Measurements from ENCODE around the gene KIAA0232.

KIAA0232 gene

DNA sequence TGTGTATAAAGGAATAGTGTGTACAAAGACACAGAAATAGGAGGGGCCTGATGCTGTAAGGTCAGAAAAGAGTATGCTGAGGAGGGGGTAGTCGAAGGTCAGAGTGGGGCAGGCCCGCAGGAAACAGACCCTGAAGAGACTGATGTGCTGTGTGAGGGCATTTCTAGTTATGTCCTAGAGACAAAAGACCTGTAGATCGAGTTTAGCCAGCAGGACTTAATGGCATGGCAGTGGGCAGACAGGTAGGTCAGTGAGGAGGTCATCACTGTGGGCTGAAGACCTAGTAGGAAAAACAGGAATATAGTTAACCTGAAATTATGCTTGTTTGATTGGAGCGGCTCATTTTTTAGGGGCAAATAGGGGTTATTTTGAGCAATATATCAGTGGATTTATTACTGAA lies 57.1 kb downstream of the KIAA0232 start:
- no peak for DNase-seq (ENCODE audit: low read depth)
- H3K4me3 ChIP-seq (ENCODE audit: low read length) = no peak overlapping the region
- TF ChIP-seq CTCF (IDR thresholded peaks at IDR 0.05; ENCODE audit: insufficient read depth, low read depth, low read length, missing control alignments) = no peak

DNA sequence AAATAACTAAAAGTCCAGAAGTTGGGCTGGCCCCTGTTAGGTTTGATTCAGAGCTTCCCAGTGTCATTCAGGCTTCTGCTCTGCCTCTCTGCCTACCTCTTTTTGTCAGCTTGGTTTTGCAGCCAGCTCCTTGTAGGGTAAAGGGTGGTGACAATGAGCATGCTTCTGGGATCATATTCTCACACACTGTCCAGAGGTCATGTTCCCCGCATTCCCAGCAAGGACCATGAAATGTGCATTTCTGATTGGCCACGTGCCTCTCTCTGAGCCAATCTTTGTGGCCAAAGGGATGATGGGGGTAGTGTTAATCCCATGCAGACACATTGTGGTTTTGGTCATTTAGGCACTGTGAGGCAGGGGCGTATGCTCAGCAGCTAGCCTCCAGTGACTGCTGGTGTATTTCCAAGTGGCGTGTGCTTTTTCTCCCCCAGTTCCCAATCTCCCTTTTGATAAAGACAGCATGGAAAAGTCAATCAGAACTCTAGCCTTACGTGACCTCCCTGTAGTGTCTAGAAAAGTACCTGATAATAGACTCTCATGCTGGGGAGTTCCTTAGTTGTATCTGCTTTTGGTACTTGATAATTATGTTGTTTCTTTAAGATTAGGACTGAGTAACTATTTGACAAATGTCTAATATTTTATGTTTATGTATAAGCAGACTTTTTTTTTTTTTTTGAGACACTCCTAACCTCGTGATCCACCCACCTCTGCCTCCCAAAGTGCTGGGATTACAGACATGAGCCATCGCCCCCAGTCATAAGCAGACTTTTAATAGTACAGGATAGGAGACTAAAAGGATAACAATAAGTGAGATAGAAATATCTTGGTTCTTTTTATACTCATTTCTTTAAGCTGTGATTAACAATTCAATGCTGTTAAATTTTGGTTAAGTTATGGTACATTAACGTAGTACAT lies 57.8 kb downstream of the KIAA0232 start:
- DNase-seq (ENCODE audit: low read depth) = no peak
- TF ChIP-seq CTCF (IDR thresholded peaks at IDR 0.05; ENCODE audit: insufficient read depth, low read depth, low read length, missing control alignments) = no peak
- no peak overlapping the region for H3K4me3 ChIP-seq (ENCODE audit: low read length)

GRCh38 chr4:6845027-6845426 lies 62.5 kb downstream of the KIAA0232 start:
- no peak for DNase-seq (ENCODE audit: low read depth)
- no peak for TF ChIP-seq CTCF (IDR thresholded peaks at IDR 0.05; ENCODE audit: insufficient read depth, low read depth, low read length, missing control alignments)
- H3K4me3 ChIP-seq (ENCODE audit: low read length) = no peak overlapping the region

DNA sequence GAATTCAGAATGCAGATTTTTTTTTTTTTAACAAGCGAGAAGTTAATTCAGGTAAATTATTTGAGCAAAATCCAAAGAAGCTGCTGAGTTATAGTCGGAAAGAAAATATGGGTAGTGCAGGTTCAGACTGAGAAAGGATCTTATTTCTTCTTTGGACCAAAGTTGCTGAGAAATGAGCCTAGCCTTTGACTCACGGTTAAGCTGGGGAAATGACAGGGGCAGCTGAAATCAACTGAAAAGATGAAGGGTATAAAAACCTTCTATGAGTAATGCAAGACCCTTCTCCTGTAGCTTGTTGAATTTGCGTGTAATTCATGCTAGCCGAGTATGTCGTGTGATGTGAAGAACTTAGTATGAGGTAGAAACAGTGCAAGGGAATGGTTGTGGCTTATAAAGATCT lies 63.0 kb downstream of the KIAA0232 start:
- H3K4me3 ChIP-seq (ENCODE audit: low read length) = no peak overlapping the region
- TF ChIP-seq CTCF (IDR thresholded peaks at IDR 0.05; ENCODE audit: insufficient read depth, low read depth, low read length, missing control alignments) = no peak
- no peak for DNase-seq (ENCODE audit: low read depth)

DNA sequence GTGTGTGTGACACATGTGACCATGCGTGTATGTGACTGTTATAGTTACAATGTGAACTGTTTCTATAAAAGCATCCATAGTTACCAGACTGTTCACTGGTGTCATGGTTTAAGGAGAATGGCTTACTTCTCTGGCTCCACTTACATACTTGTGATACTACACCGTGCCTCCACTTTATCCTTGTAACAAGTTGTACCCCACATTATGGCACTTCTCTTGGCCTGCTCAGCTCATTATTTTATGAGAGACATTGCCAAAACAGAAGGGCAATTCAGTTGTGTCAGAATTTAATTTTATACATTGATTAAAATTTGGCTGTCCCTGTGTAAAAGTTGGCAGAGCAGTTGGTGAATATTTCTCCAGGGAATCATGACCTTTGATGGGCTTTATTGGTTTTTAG lies 64.7 kb downstream of the KIAA0232 start:
- no peak overlapping the region for H3K4me3 ChIP-seq (ENCODE audit: low read length)
- DNase-seq (ENCODE audit: low read depth) = no peak
- TF ChIP-seq CTCF (IDR thresholded peaks at IDR 0.05; ENCODE audit: insufficient read depth, low read depth, low read length, missing control alignments) = no peak

DNA sequence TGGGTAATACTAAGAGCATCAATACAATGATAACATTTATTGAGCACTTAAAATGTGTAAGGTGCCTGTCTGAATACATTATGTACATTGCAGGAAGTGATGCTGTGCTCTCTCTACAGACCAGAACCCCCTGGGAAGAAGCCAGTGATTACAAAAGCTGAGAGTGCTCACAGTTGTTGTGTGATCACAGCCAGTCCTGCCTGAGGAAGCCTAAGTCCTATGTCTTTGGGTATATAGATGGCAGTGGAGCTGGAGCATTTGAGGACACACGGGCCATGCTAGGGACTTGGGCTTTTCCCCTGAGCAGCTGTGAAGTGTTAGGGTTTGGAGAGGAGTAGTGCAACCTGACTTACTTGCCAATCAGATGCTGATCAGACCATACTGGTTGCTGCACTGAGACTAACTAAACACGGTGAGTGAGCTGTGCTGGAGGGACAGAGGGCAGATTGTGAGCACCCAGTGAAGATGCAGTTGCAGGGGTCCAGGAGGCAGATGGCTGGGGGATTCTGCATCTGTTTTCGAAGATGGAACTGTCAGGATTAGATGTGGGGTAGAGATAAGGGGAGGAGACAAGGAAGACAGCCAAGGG lies 66.3 kb downstream of the KIAA0232 start:
- no peak for TF ChIP-seq CTCF (IDR thresholded peaks at IDR 0.05; ENCODE audit: insufficient read depth, low read depth, low read length, missing control alignments)
- DNase-seq (ENCODE audit: low read depth) = no peak

More for the DNA sequence above, 66.3 kb downstream of the KIAA0232 start:
- no peak overlapping the region for H3K4me3 ChIP-seq (ENCODE audit: low read length)

All from epithelial cell of esophagus (primary cell).